Activated naive CD4-positive, alpha-beta T cell treated with anti-CD3 and anti-CD28 coated beads, Interleukin-2, amount 50 U/mL, for 16 hours (primary cell): ENCODE measurements around the gene PTX4.
"Not testable (repeated sequence)": the region's sequence is repeated elsewhere in the genome, so short reads cannot be mapped to it uniquely, and the experiment has no call there.

Experiments used
- DNase-seq: peaks from one replicate; pipeline ENCODE4 v3.0.0-alpha.2; 2020

PTX4 gene

DNA sequence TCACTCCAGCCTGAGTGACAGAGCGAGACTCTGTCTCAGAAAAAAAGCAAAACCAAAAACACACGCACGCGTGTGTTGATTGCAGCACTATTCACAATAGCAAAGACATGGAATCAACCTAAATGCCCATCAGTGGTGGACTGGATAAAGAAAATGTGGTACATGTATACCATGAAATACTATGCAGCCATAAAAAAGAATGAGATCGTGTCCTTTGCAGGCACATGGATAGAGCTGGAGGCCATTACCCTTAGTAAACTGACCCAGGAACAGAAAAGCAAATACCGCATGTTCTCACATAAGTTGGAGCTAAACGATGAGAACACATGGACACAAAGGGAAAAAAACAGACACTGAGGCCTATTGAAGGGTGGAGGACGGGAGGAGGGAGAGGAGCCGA lies 9.8 kb downstream of the PTX4 start:
- not testable (repeated sequence) for DNase-seq

DNA sequence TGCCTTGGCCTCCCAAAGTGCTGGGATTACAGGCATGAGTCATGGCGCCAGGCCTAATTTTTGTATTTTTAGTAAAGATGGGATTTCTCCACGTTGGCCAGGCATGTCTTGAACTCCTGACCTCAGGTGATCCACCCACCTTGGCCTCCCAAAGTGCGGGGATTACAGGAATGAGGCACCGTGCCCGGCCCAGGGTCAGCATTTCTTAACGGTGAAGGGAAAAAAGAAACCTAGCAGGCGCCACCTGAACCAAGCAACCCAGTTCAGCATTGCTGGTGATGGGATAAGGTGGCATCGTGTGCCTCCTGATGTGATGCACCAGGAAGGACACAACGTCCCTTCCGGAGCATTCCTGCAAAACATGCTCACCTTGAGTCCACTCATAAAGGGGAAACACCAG lies 11.7 kb downstream of the PTX4 start:
- no peak for DNase-seq

DNA sequence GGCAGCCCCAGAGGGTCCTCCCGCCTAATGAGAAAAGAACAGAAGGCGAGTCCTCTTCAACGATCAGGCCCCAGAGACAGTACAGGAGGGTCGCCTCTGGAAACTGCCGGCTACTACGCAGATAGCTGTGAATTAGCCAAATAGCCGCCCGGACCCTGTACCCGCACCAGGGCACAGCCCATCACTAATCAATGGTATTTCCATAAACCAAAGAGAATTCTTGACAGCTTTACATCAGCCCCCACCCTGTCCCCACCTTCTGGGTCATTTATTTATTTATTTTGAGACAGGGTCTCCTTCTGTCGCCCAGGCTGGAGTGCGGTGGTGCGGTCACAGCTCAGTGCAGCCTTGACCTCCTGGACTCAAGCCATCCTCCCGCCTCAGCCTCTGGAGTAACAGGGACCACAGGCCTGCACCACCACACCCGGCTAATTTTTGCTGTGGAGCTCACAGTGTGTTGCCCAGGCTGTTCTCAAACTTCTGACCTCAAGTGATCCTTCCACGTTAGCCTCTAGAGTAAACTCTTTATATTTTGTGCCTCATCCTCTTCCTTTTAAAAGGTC lies 13.1 kb downstream of the PTX4 start:
- no peak for DNase-seq

DNA sequence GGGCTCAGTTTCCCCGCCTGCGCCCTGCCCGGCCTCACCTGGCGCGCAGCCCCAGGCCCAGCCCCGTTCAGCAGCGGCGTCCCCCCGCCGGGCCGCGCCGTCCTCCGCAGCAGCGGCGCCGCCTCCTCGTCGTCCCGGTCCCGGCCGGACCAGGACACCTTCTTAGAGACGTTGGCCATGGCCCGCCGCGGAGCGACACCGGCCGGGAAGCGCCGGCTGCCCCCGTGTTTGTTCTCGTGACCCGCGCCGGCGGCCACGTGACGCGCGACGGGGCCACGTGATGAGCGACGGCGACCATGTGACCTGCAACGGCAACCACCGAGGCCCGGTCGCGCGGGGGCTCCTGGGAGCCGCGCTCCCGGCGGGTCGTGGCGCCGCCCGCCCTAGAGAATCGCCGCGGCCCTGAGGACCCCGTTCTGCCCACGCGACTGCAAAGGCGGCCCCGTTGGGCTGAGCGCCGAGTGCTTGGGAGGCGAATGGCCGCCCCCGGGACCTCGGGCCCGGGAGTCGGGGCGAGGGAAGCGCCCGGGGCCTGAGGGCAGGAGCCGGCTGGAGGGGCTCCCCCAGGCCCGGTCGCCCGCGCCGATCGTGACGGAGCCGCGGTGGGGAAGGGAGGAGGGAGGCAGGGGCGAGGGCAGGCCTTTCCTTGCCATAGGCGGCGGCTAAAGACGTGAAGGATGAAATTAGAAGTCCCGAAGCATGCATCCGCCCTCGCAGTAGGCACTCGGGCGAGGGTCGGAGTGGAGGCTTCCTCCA lies 13.8 kb downstream of the PTX4 start, which contains the start of gene CLCN7:
Gene CLCN7 (minus strand): TSS at position 233 of the 756 bp plus-strand sequence. CDS start 54 bp downstream, at position 179.
- peak; percentile 89 for DNase-seq

DNA sequence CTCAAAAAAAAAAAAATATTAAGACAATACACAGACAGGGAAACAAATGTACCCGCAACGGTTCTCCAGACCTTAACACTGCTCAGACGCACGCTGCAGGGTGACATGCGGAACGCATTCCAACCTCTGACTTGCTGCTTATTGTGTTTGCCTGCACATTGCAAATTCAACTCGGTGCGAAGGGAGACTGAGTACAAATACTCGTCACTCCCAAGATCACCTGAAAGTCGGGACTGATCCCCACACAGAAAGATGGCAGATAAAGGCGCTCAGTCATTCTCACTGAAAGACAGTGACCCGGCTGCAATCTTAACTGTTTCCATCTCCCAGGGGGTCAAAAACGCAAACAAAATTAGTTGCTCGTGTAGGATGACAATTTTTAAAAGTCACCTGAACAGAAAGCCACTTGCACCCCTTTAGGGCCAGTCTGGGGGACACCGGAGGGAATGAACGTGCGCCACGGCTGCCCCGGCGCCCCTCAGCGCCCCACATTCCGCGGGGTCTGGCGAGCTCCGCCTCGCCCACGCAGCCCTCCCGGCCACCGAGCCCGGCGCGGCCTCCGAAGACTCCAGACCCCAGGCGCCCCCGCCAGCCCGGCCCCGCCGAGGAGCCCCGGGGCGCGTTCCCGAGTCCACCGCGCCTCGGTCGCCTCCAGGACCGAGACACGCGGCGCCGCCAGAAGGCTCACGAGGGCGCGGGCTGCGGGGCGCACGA lies 14.5 kb downstream of the PTX4 start:
- no peak for DNase-seq

DNA sequence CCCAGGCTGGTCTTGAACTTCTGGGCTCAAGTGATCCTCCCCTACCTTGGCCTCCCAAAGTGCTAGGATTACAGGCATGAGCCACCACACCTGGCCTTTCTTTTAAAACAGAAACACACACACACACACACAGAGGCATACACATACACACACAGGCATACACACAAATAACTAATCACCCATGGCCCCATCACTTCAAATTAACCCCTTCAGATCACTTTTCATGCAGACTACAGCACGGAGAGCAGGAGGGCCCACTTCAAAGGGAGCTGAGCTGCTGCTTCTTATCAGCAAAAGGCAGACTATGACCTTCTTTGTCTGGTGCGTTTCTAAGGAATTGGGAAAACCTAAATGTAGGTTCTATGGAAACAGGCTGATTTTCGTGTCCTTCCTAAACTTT lies 15.8 kb downstream of the PTX4 start:
- DNase-seq = no peak

DNA sequence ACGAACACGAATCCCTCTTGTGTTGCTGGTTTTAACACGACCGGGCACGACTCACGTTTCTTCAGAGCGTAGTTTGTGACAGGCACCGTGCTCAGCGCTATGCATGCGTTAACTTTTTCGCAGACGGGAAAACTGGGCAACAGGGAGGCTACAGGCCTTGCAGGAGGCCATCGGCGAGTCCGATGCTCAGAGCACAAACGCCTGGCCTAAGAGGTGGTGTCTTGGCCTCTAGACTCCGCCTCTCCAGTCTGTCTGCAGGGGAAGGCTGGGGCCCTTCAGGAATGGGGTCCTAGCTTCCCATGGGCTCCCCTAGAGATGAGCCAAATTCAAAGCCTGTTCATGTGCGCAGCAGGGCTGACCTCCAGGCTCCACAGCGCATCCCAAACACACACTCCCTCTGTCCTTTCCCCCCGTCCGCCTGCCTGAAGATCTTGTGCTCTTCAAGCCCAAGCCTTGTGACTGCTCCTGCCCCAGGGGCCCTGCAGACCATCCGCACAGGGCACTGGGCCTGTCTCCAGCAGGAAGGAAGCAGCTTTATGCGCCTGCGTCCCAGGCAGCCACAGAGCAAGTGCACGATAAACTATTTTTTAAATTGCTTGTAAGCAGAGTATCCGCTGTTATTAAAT lies 17.1 kb downstream of the PTX4 start:
- DNase-seq = no peak

DNA sequence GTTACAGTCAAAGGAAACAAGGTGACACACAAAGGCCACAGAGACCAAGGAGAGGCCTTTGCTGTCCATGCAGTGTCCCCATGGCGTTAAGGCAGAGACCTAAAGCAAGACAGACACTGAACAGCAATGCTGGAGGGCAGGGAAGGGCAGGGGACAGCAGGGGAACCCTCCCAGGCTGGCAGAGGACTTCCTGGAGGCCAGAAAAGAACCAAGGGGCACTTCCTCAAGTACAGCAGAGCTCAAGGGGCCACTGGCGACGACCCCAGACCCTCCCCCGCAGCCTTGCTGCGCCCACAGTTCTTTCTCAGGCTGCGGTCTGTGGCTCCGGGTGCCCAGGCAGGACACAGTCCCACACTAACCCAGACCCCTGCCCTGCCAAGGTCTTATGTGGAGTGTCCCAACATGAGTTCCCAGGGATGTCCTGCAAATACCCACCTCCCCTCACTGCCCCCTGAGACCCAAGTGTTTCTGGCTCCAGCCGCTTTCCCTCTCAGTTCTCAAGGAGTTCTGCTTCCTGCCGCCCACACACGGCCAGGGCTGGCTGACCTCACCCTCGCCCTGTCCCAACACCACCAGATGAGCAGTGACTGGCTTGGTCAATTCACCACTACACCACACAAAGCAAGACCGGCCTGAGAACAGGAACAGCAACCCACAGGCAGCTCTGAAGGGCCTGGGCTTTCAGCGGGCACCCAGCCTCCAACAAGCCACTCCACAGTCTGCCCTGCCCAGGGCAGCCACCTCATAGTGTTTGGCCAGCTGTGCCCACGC lies 18.1 kb downstream of the PTX4 start:
- DNase-seq = no peak

DNA sequence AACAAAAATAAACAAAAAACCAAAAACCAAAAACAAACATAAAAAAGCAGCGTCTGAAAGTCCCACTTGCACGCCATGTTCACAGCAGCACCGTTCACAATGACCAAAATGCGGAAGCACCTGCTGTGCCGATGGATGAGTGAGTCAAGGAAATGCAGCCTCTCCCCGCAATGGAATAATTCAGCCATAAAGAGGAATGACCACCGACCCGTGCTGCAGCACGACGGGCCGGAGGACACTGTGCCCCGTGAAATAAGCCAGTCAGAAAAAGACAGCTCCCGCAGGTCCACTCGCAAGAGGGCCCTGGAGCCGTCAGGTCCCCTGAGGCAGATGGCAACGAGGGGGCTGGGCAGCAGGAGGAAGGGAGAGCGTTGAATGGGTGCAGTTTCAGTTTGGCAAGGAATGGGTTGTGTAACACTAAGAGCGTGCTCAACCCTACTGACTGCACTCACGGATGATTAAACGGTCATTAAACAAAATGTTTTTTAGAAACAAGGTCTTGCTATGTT lies 19.0 kb downstream of the PTX4 start:
- DNase-seq = no peak

DNA sequence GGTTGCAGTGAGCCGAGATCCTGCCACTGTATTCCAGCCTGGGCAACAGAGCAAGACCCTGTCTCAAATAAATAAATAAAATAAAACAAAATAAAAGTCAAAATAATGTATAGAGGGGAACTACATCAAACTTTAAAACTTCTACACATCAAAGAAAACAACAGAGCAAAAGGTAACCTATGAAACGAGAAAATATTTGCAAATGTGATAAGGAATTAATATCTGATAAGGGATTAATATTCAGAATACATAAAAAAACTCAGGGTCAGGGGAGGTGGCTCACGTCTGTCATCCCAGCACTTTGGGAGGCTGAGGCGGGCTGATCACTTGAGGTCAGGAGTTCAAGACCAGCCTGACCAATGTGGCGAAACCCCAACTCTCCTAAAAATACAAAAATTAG lies 19.6 kb downstream of the PTX4 start:
- not testable (repeated sequence) for DNase-seq

DNA sequence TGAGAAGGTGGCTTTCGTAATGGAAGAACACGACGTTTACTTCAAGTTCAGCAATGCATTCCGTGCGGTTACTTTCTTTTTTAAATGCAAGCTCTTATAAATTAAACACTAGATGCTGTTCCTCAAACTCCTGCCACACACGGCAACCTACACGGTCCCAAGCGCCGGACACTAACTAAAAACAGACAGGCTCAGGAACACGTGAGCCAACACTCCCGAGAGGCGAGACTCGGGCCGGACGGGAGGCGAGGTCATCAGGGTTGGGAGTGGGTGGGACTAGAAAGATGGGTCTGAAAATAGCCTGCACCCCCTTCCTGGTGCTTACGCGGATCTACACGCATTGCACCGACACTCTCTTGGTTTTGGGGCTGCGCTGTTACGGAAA lies 20.3 kb downstream of the PTX4 start:
- DNase-seq = no peak

DNA sequence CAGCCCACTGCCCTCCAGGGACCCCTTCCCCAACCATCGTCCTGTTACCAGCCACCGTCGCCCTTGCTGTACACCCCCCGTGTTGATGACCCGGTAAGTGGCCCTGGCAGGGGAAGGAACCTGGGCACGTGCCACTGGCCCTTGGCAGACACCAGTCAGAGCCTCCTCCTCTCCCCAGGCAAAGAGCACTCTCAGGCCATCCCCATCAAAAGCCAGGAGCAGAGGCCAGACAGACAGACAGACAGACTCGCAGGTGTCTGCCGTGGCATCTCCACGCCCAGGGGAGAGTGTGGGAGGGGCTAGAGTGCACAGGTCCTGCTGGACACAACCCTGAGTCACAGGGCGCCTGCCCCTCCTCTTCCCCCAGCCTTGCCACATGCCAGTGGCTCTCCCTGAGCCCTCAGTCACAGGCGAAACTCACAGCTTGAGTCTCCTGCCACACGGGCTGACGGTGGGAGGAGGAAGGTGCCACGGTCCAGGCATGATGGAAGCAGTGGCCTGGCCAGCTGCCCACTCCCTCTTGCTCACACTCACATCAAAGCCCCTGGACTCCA lies 21.7 kb downstream of the PTX4 start:
- DNase-seq = no peak

DNA sequence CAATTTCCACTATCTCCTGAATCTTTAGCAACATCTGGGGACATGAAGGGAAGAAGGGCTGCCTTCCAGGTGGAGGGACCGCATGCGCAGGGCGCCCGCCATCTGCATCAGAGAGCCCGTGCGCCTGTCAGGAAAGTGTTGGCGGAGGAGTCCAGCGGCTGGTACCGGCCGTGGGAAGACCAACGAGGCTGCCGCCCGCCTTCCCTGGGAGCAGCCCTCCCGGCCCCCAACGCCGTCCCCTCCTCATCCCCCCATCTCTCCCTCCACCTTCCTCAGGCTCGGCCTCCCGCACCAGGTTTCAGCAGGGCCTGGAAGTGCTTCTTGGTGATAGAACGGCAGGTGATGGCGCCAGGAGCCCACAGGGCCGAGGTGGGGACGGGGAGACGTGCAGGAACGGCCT lies 22.7 kb downstream of the PTX4 start:
- no peak for DNase-seq

DNA sequence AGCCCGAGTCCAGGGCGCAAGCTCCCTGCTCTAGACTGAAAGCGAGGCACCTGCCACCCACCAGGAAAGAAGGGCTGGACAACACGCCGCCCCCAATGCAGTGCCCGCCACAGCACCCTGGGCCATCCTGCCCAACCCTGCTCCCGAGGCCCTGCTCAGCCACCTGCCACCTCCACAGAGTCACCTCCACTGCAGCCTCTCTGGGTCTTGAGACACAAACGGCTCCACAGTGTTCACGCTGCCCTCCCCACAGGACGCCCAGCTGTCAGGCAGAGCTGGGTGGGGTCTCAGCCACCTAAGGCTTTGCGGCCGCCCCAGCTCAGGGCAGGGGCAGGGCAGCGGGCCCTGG lies 23.2 kb downstream of the PTX4 start:
- no peak for DNase-seq

DNA sequence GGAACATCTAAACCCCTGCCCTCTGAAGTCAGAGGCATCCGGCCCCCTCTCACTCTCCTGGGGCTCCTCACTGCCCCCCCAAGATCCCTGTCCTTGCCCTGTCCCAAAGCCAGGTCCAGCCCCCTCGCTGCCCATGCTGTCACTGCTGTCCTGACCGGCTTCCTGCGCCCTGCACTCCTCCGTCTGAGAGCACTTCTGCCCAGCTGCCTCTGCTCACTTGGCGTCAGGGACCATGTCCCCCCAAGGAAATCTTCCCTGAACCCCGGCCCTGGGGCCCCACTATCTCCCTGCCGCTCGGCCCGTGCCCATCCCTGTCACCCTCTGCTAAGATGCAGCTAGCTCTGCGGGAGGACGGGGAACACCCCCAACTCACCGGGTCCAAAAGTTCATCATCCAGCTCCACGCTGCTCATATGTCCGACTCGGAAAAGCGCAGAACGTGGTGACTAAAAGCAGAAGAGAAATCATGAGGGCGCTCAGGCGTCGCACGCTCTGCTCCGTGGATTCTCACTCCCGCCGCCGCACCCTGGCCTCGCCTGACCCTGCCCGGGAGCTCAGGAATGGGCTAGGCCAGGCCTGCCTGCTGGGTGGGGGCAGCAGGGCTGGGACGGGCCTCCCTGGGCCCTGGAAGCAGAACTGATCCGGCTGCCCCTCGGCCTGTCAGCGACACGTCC lies 23.7 kb downstream of the PTX4 start:
- no peak for DNase-seq

DNA sequence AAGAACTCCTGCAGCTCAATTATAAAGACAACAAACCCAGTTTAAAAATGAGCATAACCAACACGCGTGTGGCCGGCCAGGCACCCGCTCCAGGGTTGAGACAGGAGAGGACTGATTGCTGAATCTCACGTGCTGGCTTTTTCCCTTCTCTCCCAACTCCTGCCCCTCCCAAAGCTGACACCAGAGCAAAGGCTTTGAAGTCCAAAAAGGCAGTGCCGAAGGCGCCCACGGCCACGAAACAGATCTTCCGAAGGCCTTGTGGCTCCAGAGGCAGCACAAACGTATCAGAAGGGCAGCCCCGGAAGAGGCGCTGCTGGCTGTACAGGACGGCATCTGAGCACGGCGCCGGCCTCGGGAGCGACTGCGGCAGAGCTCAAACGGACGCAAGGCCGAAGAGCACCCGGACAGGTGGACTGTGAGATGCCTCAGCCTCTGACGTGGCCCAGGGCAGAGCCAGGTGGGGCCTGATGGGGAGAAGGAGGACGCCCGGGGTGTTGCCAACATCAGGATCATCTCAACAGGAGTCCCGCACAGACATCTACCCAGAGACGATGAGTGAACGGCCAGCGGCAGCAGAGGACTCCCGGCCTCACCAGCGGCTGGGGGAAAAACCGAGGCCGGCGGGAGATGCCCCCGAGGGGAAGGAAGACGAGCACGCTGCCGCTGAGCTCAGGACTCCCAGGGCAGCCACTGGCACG lies 24.4 kb downstream of the PTX4 start:
- no peak for DNase-seq

DNA sequence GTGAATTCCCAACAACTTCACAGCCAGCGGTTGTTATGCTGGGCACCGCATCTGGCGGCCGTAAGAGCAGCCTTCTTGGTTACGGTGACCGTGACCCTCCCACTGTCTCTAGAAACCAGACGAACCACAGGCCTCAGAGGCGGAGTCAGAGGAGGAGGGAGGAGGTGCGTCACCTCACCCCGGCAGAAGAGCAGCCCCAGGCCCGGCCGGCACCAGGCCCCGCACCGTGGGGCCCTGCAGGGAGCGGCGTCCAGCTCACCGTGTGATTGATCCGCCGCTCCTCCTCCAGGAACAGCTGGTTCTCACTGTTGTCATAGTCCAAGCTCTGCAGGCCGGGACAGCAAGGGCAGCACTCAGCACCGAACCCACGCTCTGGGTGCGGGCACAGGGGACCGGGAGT lies 27.6 kb downstream of the PTX4 start:
- no peak for DNase-seq

DNA sequence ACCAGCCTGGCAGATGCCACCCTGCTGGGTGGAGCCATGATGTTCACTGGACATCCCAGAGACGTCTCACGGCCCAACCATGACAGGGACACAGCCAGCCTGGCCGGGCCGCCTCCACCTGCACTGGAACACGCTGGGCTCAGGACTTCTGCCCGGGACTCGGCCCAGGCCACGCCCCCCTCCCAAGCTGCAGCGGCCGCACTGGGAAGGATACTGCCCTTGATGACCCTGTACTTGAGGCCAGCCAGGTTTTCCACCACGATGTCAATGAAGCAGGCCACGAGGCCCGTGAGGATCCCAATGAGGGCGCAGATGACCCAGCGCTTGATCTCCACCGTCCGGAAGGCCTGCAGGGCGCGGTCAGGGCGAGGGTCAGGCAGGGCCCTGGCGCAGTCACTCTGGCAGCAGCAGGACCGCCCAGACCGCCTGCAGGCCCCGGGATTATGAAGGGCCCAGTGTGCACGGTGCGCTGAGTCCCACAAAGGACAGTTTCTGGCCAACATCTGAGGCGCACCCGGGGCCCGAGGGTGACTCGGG lies 28.1 kb downstream of the PTX4 start:
- no peak for DNase-seq

DNA sequence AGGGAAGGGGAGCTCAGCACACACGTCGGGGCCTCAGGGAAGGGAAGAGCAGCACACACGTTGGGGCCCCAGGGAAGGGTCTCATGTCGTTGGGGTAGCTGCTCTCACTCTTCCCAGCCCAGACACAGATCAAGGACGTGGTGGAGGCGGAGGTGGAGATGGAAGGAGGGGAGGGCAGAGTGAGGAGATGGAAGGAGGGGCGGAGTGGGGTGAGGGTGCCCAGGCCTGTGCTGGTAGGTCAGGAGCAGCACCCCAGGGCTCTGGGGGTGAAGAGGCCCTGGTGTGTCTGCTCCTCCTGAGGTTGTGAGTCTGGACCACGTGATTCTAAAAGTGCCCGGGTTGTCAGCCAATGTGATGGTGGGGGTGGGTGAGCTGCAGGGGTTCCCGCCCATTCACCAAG lies 28.8 kb downstream of the PTX4 start:
- no peak for DNase-seq

DNA sequence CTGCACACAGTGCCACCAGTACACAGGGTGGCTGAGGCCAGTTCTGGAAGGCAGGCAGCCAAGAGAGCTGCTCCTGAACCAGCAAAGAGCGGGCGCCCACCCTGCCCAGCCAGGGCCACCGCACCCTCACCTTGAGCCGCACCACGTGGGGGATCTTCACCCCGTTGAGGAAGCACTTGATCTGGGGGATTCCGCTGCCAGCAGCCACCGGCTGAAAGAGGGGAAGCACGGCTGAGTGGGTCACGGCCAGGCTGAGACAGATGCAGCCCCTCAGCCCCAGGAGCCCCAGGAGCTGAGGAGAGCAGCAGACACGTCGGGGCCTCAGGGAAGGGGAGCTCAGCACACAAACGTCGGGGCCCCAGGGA lies 29.8 kb downstream of the PTX4 start:
- DNase-seq = no peak

DNA sequence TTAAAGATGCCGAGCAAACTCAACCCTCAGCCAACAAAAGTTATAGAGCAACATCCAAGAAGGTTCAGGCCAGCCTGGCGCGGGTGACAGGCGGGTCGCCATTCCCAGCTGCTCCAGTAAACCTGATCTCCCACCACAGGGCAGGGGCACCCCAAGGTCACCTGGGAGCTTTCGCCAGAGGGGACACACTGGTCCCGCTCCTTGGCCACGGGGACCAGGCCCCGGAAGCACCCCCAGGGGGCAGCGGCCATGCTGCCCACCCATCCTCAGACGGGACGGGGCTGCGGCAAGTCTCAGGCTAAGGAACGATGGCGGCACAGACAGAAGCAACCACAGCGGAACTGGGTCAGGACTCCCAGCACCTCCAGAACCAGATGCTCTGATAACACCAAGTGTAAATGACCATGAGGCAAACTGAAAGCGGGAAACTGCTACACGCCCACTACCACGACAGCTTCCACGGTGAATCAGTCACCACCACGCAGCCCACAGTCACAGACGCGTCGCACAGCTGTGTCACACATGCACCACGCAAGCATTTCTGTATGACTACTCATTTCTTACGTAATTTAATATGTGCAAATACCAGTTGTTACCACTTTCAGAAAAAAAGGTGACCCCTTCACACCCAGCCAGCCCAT lies 30.3 kb downstream of the PTX4 start:
- no peak for DNase-seq
